Kidney tubule cell (primary cell): ENCODE results near the gene MYOG.

Experiments
- DNase-seq: peaks from one replicate; pipeline ENCODE4 v3.0.0-alpha.2; 2018; ENCODE audit warnings: low spot score

MYOG gene

GRCh38 chr1:203046984-203047630 lies 38.7 kb downstream of the MYOG start:
- peak; percentile 80 for DNase-seq

DNA sequence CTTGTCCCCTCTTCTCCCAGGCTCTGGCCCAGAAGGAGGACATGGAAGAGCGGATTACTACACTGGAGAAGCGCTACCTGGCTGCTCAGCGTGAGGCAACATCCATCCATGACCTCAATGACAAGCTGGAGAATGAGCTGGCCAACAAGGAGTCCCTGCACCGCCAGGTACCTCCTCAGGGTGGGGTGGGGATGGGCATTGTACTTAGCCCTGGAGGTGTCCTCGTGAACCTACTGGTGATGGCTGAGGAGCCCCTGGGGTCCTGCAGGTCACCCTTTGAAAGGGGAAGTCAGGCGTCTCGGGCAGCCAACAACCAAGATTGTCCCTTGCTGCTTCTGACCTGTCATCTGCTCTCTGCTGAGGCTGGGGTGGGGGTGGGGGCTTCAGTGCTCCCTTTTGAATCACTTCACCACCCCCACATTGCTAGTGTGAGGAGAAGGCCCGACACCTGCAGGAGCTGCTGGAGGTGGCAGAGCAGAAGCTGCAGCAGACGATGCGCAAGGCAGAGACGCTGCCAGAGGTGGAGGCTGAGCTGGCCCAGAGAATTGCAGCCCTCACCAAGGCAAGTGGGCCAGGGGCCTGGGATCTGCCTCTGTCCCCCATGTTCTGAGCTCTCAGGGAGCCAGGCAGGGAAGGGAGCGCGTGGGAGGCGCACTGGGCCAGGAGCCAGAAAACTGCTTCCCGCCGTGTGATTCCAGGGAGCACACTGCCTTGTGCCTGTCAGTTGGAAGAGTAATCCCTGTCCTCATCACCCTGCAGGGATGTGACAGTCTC lies 39.8 kb downstream of the MYOG start:
- DNase-seq, result no peak

GRCh38 chr1:203045336-203045735 lies 40.5 kb downstream of the MYOG start:
- DNase-seq, result no peak

DNA sequence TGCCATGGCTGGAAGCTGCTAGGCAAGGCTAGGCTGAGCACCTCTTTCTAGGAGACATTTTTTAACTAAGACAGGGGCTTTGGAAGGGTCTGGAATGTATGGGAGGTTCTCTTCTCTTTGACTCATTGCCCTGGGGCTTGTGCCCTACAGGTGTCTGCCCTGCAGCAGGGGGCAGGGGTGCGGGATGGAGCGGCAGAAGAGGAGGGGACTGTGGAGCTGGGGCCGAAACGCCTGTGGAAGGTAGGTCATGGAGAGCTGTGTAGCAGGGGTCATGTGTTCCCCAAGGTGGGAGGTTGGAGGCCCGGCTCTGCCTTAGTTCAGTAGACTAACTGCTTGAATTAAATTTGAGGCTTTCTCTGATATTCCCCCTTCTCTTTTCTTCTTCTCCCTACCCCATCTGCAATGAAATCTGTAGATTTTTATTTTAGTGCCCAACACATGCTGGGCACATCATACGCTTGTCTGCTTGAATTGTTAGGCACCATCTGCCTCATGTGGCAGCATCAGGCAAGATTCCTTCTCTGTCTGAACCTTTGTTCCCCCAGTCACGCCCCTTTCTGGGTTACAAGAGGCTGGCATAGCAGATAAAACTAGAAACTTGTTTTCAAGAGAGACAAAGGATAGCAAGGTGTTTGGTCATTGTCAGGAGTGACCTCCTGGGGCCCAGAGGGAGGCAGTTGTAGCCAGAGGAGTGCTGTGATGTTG lies 41.1 kb downstream of the MYOG start:
- DNase-seq, result no peak

- no peak for DNase-seq
Measured at GRCh38 chr1:203043830-203044545, 41.8 kb downstream of the MYOG start.

- no peak for DNase-seq
Measured at GRCh38 chr1:203041351-203041932, 44.4 kb downstream of the MYOG start.

GRCh38 chr1:203040513-203041275 lies 45.1 kb downstream of the MYOG start:
- no peak for DNase-seq

- no peak for DNase-seq
Measured at GRCh38 chr1:203039609-203040512, 46.0 kb downstream of the MYOG start.

GRCh38 chr1:203038891-203039608 lies 46.8 kb downstream of the MYOG start:
- DNase-seq, result peak; percentile 70

DNA sequence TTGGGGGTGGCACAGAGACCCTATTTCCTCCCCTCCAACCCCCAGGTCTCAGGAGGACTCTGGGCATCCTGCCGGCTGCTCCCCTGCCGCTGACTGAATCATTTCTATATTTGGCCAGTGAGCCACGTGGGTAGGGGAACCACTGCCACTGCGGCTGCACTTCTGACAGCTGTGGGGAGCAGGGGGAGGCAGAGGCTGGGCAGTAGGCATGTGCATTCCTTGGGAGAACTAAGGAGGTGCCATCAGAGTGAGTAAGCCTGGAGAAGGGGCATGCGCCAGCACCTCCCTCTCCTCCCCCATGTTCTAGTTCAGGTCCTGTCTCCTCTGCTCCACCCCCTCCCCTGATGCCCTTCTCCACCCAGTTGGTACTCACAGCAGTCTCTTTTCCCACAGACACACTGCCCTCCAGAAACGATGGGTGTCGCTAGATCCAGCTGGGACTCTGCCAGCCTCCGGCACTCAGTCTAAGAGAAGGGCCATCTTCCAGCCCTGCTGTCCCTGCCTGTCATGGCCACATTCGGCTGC lies 47.5 kb downstream of the MYOG start:
- DNase-seq, result peak; percentile 96

DNA sequence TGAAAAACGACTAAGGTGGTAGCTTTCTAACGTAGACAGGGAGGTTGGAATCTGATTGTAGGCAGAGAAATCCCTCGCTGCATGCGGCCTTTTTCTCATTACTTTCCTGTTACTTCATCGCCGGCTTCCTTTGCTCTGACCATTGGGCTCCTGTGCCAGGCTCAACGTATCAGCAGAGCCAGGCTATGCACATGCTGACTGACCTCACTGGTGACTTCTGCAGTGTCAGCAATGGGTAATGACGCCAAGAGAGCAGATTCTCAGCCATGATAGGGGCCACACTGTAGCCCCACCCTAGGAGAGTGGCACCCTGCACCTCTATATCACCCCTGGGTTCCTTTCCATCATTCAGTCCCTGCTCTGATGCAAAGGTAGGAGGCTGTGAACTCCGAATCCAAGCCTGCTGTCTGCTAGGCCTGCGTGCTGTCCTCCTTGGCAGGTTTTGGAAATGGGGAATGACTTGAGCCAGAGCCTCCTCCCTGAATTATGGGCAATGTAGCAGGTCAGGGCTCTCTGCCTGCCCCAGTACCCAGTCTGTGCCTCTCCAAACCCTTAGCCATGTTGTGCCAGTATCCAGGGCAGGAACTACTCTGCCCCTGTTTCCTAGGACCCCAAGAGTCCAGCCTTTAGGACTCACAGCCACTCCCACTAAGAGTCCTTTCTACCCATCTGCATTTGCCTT lies 48.2 kb downstream of the MYOG start:
- DNase-seq, result no peak

GRCh38 chr1:203036537-203036936 lies 49.3 kb downstream of the MYOG start:
- no peak for DNase-seq

GRCh38 chr1:203036135-203036534 lies 49.7 kb downstream of the MYOG start:
- DNase-seq, result peak; percentile 46

DNA sequence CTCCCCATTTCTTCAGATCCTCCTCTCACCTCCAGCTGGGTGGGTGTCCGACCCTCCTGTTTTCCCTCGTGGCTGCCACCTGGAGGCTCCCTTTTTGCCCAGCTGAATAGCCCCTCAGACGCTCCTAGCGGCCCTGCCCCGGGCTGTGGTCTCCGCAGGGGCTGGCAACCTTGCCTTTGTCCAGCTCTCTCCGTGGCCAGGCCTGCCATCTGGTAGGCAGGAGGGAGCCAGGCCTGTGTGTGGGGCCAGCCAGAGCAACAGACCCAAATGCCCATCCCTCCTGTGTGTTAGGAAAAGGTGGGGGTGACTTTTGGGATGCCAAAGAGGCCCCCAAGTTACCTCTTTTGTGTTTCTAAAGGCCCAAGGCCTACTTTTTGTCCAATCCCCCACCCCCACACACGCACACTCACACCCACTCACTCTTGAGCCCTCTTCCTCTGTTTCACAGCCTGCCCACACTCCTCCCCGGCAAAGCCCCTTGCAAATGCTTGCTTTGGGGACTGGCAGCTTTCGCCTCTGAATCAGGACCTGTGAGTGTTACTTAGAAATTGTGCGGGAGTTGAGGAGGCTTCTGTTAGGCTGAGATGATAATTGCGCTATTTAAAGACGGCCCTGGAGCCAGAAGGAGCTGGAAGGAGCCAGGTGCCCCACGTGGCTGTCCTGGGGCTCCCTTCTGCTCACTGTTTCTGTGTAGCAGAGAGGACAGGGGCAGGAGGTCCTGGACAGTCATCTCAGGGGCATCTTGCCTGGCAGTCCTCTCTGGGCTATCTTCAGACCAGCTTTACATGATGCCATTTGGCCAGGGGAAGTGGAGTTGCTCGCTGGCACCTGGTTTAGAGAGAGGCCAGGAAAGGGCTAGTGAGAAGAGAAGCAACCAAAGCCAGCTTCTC lies 50.5 kb downstream of the MYOG start:
- no peak for DNase-seq

GRCh38 chr1:203034422-203035110 lies 51.2 kb downstream of the MYOG start:
- DNase-seq, result no peak

DNA sequence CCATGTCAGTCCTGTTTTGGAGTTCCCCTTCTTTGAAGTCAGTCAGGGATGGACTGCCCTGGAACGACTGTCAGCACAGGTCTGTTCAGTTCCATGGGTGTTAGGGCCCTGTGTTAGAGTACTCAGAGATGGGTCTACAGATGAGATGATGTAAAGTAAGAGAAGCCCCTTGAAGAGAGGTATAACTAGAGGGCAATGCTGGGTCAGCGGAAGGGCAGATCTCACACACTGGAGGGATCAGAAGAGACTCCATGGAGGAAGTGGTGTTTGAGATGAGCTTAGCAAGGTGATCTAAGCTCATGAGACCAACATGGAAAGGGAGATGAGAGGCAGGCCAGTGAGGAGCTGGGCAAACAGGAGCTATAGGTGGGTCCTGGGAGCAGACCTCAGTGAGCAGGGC lies 51.9 kb downstream of the MYOG start:
- DNase-seq, result no peak

GRCh38 chr1:203033287-203033686 lies 52.5 kb downstream of the MYOG start:
- DNase-seq, result no peak
